HCT116 (cell line): ENCODE data around the gene SLC34A1. TPM values are rescaled to one million over a fixed set of nuclear protein-coding genes. Genes with fewer than 3 reads are reported as not detected.

Experiments used
- ATAC-seq: fragments of 200-7000 bp; cut with Tn5 transposase; 2 replicates; pipeline ENCODE4 v1.9.1; 2020; ENCODE audit warnings: mild to moderate bottlenecking, moderate library complexity
- BruUV-seq: library from RNA; stranded (reverse); fragments of 400-500 nt; replicated peaks from 2 replicates; lab custom pipeline; 2021; lab: Mats Ljungman, UMichigan
- CTCF ChIA-PET: fragments of 300-600 bp; sonication (Branson Sonifier 250); formaldehyde crosslinking; loops from one replicate; lab custom pipeline; 2021; ENCODE audit warnings: antibody characterized with exemption; lab: Charles Lee
- POLR2A ChIA-PET: fragments of 300-600, 350-600 bp; sonication (Branson Sonifier 250); formaldehyde crosslinking; loops from one replicate; lab custom pipeline; 2021; ENCODE audit warnings: antibody characterized with exemption; lab: Charles Lee
- RAD21 ChIA-PET, 2 experiments: fragments of 300-600 bp; sonication (Branson Sonifier 250); formaldehyde crosslinking; loops; one replicate each; lab custom pipeline; 2023; ENCODE audit warnings: low total read pairs in 2 of 2; ENCODE audit not compliant: uncharacterized antibody in 2 of 2, unreplicated experiment in 2 of 2, low non-redundant PET in 1 of 2; lab: Charles Lee
- DNase-seq: peaks from one replicate; pipeline ENCODE4 v3.0.0-alpha.2; 2010; ENCODE audit warnings: low read depth, low spot score
- H2AFZ ChIP-seq: fragments of 200-600 bp; shearing (Covaris generic), sonication (generic); 2 replicates; pipeline ENCODE4 v1.6.1; 2017; ENCODE audit warnings: low read depth, mixed run types, mixed read lengths, antibody characterized with exemption, low read length; ENCODE audit not compliant: poor library complexity, severe bottlenecking
- H3K27ac ChIP-seq: 2 replicates; pipeline ENCODE4 v1.5.1; 2012; ENCODE audit warnings: low read depth, low read length
- H3K27me3 ChIP-seq: fragments of 200-600 bp; sonication (generic); 2 replicates; pipeline ENCODE4 v1.6.1; 2016; ENCODE audit warnings: mixed run types, low read length, mixed read lengths; ENCODE audit not compliant: insufficient read depth
- H3K36me3 ChIP-seq, 2 experiments: fragments of 200-500 bp in 1 of 2; fragments of 200-600 bp in 1 of 2; sonication (Bioruptor generic) in 1 of 2; sonication (generic) in 1 of 2; 2 replicates each; pipeline versions ENCODE4 v1.5.1 to v1.6.1; 2014 to 2016; ENCODE audit warnings: low read length in 2 of 2, inconsistent platforms in 1 of 2, mixed read lengths in 1 of 2, mixed run types in 1 of 2; ENCODE audit not compliant: insufficient read depth in 2 of 2, control insufficient read depth in 1 of 2
- H3K4me1 ChIP-seq, 2 experiments: fragments of 200-600 bp in 1 of 2; sonication (generic) in 1 of 2; 2 replicates each; pipeline versions ENCODE4 v1.5.1 to v1.6.1; 2012 to 2017; ENCODE audit warnings: low read length in 2 of 2, inconsistent platforms in 1 of 2, mild to moderate bottlenecking in 1 of 2, mixed read lengths in 1 of 2, mixed run types in 1 of 2, moderate library complexity in 1 of 2; ENCODE audit not compliant: insufficient read depth in 2 of 2, control insufficient read depth in 1 of 2
- H3K4me2 ChIP-seq: fragments of 200-600 bp; sonication (generic); 2 replicates; pipeline ENCODE4 v1.6.1; 2017; ENCODE audit warnings: mixed run types, low read length, mixed read lengths
- H3K4me3 ChIP-seq, 2 experiments: fragments of 200-600 bp in 1 of 2; sonication (generic) in 1 of 2; replicated peaks in 1 of 2; 2 replicates each; pipeline ENCODE4 v1.5.1; 2011 to 2016; ENCODE audit warnings: low read length in 2 of 2, control low read depth in 1 of 2, low read depth in 1 of 2, mild to moderate bottlenecking in 1 of 2, mixed read lengths in 1 of 2, mixed run types in 1 of 2
- H3K79me2 ChIP-seq: fragments of 200-600 bp; sonication (generic); 2 replicates; pipeline ENCODE4 v1.6.1; 2017; ENCODE audit warnings: mild to moderate bottlenecking, mixed run types, low read length, moderate library complexity, mixed read lengths; ENCODE audit not compliant: insufficient read depth
- H3K9ac ChIP-seq: fragments of 200-600 bp; sonication (generic); 2 replicates; pipeline ENCODE4 v1.6.1; 2016; ENCODE audit warnings: low read length, mixed read lengths
- H3K9me2 ChIP-seq: fragments of 200-600 bp; sonication (generic), shearing (Covaris generic); 2 replicates; pipeline ENCODE4 v1.6.1; 2017; ENCODE audit warnings: mixed run types, mild to moderate bottlenecking, moderate library complexity; ENCODE audit not compliant: insufficient read depth
- H3K9me3 ChIP-seq, 2 experiments: fragments of 200-500 bp in 1 of 2; fragments of 200-600 bp in 1 of 2; sonication (Bioruptor generic) in 1 of 2; sonication (generic) in 1 of 2; 2 replicates each; pipeline ENCODE4 v1.6.1; 2014 to 2017; ENCODE audit warnings: low read length in 2 of 2, mixed read lengths in 2 of 2, inconsistent platforms in 1 of 2, low read depth in 1 of 2, mild to moderate bottlenecking in 1 of 2, mixed run types in 1 of 2, moderate library complexity in 1 of 2; ENCODE audit not compliant: control insufficient read depth in 1 of 2, insufficient read depth in 1 of 2
- H4K20me1 ChIP-seq: fragments of 200-600 bp; sonication (generic), shearing (Covaris generic); 2 replicates; pipeline ENCODE4 v1.6.1; 2017; ENCODE audit warnings: mixed run types, mild to moderate bottlenecking, moderate library complexity; ENCODE audit not compliant: insufficient read depth
- EZH2 ChIP-seq: fragments of 200-600 bp; sonication (generic); IDR thresholded peaks from 2 replicates; pipeline ENCODE4 v1.6.1; 2017; ENCODE audit warnings: antibody characterized with exemption, mixed run types
- FOSL1 ChIP-seq: IDR thresholded peaks from 2 replicates; pipeline ENCODE4 v1.6.1; 2012; ENCODE audit warnings: low read depth
- JUND ChIP-seq: IDR thresholded peaks from 2 replicates; pipeline ENCODE4 v1.6.1; 2012
- POLR2AphosphoS5 ChIP-seq: IDR thresholded peaks from 2 replicates; pipeline ENCODE4 v1.6.1; 2011; ENCODE audit warnings: mild to moderate bottlenecking, low read depth, low read length, moderate library complexity
- RAD21 ChIP-seq: IDR thresholded peaks from 2 replicates; pipeline ENCODE4 v1.6.1; 2012; ENCODE audit warnings: low read depth, mild to moderate bottlenecking
- intact Hi-C: fragments of 100-400 bp; cut with micrococcal nuclease; formaldehyde crosslinking; loops from 2 replicates; pipeline ENCODE4 v1.10.0; 2022
- total RNA-seq: library from RNA; stranded (reverse); gene quantifications from one replicate; pipeline ENCODE4 v1.2.1, GENCODE V29; 2021; ENCODE audit not compliant: unreplicated experiment
- TF ChIP-seq, protein P1 (sequence below): IDR thresholded peaks from 2 replicates; pipeline ENCODE4 v1.6.1; 2012
- TF ChIP-seq, protein P2 (sequence below): IDR thresholded peaks from 2 replicates; pipeline ENCODE4 v1.6.1; 2012; ENCODE audit warnings: low read depth

SLC34A1 gene
- total RNA-seq, 1 experiment from 2014 or later, result not detected

DNA sequence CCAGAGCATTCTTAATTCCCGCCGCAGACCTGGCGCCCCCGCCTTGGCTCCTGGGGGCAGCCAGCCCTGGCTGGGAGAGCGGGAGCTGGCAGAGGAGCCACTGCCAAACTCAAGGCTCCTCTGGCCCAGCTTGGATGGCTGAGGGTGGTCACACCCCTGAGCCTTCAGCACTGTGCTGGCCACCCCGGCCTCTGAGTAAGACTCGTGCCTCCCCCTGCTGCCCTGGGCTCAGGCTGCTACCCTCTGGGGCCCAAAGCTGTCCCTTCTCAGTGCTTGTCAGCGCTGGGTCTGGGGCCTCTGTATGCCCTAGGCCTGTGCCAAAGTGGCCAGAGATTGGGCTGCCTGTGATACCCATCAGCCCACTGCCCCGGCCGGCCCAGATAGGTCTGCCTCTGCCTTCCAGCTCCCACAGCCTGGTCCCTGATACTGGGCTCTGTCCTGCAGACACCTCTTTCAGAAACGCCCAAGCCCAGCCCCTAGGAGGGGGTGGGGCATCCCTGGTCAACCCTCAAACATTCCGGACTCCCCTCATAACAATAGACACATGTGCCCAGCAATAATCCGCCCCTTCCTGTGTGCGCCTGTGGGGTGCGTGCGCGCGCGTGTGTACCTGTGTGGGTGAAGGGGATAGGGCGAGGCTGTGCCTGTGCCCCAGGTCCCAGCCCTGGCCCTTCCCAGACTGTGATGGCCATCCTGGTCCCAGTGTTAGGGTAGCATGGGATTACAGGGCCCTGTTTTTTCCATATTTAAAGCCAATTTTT lies 58.0 kb downstream of the SLC34A1 start:
- RAD21 ChIA-PET, result no interaction called here
- Histone ChIP-seq H3K27ac (peak overlapping the region; percentile 40; the same call in 1 of the 2 replicates), H3K4me1 (peaks cover 0 to 33% of the 10 kb centered on the region in 2 experiments; a peak in 2 of 4 replicates), H3K9me2 (no peaks in the 10 kb centered on the region), H3K27me3 (no peaks in the 10 kb centered on the region), H3K9me3 (no peaks in the 10 kb centered on the region), H3K36me3 (peaks cover 3 to 24% of the 10 kb centered on the region in 2 experiments; a peak in 3 of 4 replicates), H3K4me3 (no peak overlapping the region), H3K79me2 (peaks cover 38% of the 10 kb centered on the region; the same call in 1 of the 2 replicates), H4K20me1 (peaks cover 3% of the 10 kb centered on the region; the same call in 1 of the 2 replicates), H3K9ac (no peak overlapping the region), H2AFZ (no peak overlapping the region), H3K4me2 (no peak overlapping the region)
- TF ChIP-seq, protein P1, sequence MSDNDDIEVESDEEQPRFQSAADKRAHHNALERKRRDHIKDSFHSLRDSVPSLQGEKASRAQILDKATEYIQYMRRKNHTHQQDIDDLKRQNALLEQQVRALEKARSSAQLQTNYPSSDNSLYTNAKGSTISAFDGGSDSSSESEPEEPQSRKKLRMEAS, result no peak
- TF ChIP-seq RAD21 (no peak), FOSL1 (no peak), JUND (no peak), POLR2AphosphoS5 (peak; percentile 18), EZH2 (no peak)
- TF ChIP-seq, protein P2, sequence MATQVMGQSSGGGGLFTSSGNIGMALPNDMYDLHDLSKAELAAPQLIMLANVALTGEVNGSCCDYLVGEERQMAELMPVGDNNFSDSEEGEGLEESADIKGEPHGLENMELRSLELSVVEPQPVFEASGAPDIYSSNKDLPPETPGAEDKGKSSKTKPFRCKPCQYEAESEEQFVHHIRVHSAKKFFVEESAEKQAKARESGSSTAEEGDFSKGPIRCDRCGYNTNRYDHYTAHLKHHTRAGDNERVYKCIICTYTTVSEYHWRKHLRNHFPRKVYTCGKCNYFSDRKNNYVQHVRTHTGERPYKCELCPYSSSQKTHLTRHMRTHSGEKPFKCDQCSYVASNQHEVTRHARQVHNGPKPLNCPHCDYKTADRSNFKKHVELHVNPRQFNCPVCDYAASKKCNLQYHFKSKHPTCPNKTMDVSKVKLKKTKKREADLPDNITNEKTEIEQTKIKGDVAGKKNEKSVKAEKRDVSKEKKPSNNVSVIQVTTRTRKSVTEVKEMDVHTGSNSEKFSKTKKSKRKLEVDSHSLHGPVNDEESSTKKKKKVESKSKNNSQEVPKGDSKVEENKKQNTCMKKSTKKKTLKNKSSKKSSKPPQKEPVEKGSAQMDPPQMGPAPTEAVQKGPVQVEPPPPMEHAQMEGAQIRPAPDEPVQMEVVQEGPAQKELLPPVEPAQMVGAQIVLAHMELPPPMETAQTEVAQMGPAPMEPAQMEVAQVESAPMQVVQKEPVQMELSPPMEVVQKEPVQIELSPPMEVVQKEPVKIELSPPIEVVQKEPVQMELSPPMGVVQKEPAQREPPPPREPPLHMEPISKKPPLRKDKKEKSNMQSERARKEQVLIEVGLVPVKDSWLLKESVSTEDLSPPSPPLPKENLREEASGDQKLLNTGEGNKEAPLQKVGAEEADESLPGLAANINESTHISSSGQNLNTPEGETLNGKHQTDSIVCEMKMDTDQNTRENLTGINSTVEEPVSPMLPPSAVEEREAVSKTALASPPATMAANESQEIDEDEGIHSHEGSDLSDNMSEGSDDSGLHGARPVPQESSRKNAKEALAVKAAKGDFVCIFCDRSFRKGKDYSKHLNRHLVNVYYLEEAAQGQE, result no peak
- POLR2A ChIA-PET, result no interaction called here
- CTCF ChIA-PET, result no interaction called here
- BruUV-seq, result no TSS peak
- ATAC-seq (0 out of 2 replicates have a peak, but pooled peaks have one; percentile 1), DNase-seq (no peak)
- intact Hi-C loops, result no loop called here
